B cell (primary cell): ENCODE measurements around the gene ZMIZ1. TPM values are rescaled to one million over a fixed set of nuclear protein-coding genes. Genes with fewer than 3 reads are reported as not detected.

Source experiments
- ATAC-seq: fragments of 200-7000 bp; cut with Tn5 transposase; one replicate; pipeline ENCODE4 v1.10.0; 2021; ENCODE audit warnings: low read depth, mild to moderate bottlenecking, moderate number of reproducible peaks, moderate library complexity
- CTCF ChIA-PET: fragments of 350-600 bp; sonication (Branson Sonifier 250); formaldehyde crosslinking; loops from one replicate; lab custom pipeline; 2021; ENCODE audit warnings: antibody characterized with exemption, inconsistent platforms; lab: Charles Lee
- POLR2A ChIA-PET: fragments of 350-600 bp; sonication (Branson Sonifier 250); formaldehyde crosslinking; loops from one replicate; lab custom pipeline; 2021; ENCODE audit warnings: antibody characterized with exemption; lab: Charles Lee
- DNase-seq: peaks from one replicate; pipeline ENCODE4 v3.0.0; 2013
- H2AFZ ChIP-seq: 2 replicates; pipeline ENCODE4 v1.6.1; 2012; ENCODE audit warnings: mild to moderate bottlenecking, low read depth, low read length; ENCODE audit not compliant: insufficient read depth, poor library complexity, severe bottlenecking
- H3K27ac ChIP-seq, 2 donors: 1 replicate in 1 of 2; 2 replicates in 1 of 2; pipeline ENCODE4 v1.5.1; 2012 to 2013; ENCODE audit warnings: low read length in 2 of 2, mild to moderate bottlenecking in 2 of 2, moderate library complexity in 1 of 2
- H3K27me3 ChIP-seq, 4 experiments: fragments of 200-600 bp in 1 of 4; sonication (generic) in 1 of 4; replicated peaks in 1 of 4; 1 replicate in 2 of 4; 2 replicates in 2 of 4; pipeline versions ENCODE4 v1.6.1 to v1.7.0; 2013 to 2016; ENCODE audit warnings: low read length in 3 of 4, mild to moderate bottlenecking in 2 of 4, mixed read lengths in 1 of 4, moderate library complexity in 1 of 4; ENCODE audit not compliant: insufficient read depth in 4 of 4, control insufficient read depth in 3 of 4; ENCODE audit errors: control extremely low read depth in 1 of 4
- H3K36me3 ChIP-seq, 2 experiments: replicated peaks in 1 of 2; 1 replicate in 1 of 2; 2 replicates in 1 of 2; pipeline versions ENCODE4 v1.6.1 to v1.7.1; 2013; ENCODE audit warnings: low read length in 1 of 2; ENCODE audit not compliant: insufficient read depth in 2 of 2, control insufficient read depth in 1 of 2; ENCODE audit errors: control extremely low read depth in 1 of 2, extremely low read depth in 1 of 2
- H3K4me1 ChIP-seq, 2 donors: fragments of 200-600 bp in 1 of 2; sonication (generic) in 1 of 2; 1 replicate in 1 of 2; 2 replicates in 1 of 2; pipeline versions ENCODE4 v1.5.1 to v1.6.1; 2013 to 2017; ENCODE audit warnings: low read length in 2 of 2; ENCODE audit not compliant: control insufficient read depth in 2 of 2, insufficient read depth in 2 of 2
- H3K4me2 ChIP-seq: replicated peaks from 2 replicates; pipeline ENCODE3; 2012; ENCODE audit warnings: mild to moderate bottlenecking, low read depth, low read length; ENCODE audit not compliant: poor library complexity, severe bottlenecking
- H3K4me3 ChIP-seq, 5 experiments: fragments of 200-600 bp in 1 of 5; sonication (generic) in 1 of 5; 1 replicate in 3 of 5; 2 replicates in 2 of 5; pipeline versions ENCODE4 v1.5.1 to v1.7.0; 2011 to 2016; ENCODE audit warnings: low read length in 4 of 5, mild to moderate bottlenecking in 4 of 5, low read depth in 2 of 5, control low read depth in 1 of 5, moderate library complexity in 1 of 5; ENCODE audit not compliant: insufficient read depth in 1 of 5; ENCODE audit errors: control extremely low read depth in 1 of 5, extremely low read depth in 1 of 5
- H3K79me2 ChIP-seq: fragments of 200-600 bp; sonication (generic); one replicate; pipeline ENCODE4 v1.6.0; 2016; ENCODE audit warnings: low read length; ENCODE audit not compliant: control insufficient read depth, insufficient read depth
- H3K9ac ChIP-seq: fragments of 200-600 bp; sonication (generic); 2 replicates; pipeline ENCODE4 v1.6.1; 2017; ENCODE audit warnings: mild to moderate bottlenecking, low read length, moderate library complexity
- H3K9me3 ChIP-seq, 3 donors: one replicate each; pipeline versions ENCODE4 v1.6.1 to v1.7.1; 2013; ENCODE audit warnings: low read length in 2 of 3; ENCODE audit not compliant: control insufficient read depth in 2 of 3, insufficient read depth in 1 of 3; ENCODE audit errors: control extremely low read depth in 1 of 3
- H4K20me1 ChIP-seq: 2 replicates; pipeline ENCODE4 v1.6.0; 2012; ENCODE audit warnings: mild to moderate bottlenecking, low read length; ENCODE audit not compliant: insufficient read depth, control insufficient read depth, poor library complexity, severe bottlenecking
- H3K27ac Mint-ChIP-seq: one replicate; pipeline ENCODE4 v1.8.0; 2021; ENCODE audit warnings: mixed read lengths
- H3K27me3 Mint-ChIP-seq: one replicate; pipeline ENCODE4 v1.8.0; 2021; ENCODE audit warnings: mixed read lengths
- H3K4me1 Mint-ChIP-seq: one replicate; pipeline ENCODE4 v1.8.0; 2021; ENCODE audit warnings: mixed read lengths
- H3K4me3 Mint-ChIP-seq: one replicate; pipeline ENCODE4 v1.8.0; 2021; ENCODE audit warnings: mixed read lengths
- H3K9me3 Mint-ChIP-seq: one replicate; pipeline ENCODE4 v1.8.0; 2022; ENCODE audit warnings: mixed read lengths; ENCODE audit not compliant: insufficient read depth
- EZH2 ChIP-seq: IDR thresholded peaks from 2 replicates; pipeline ENCODE4 v1.6.1; 2012; ENCODE audit warnings: borderline replicate concordance, low read depth, mild to moderate bottlenecking, moderate library complexity, low read length; ENCODE audit not compliant: insufficient read depth, poor library complexity, severe bottlenecking
- WGBS: methylation state at CpG from one replicate; pipeline ENCODE4 v1.1.5; 2013; ENCODE audit warnings: missing lambda C conversion rate; ENCODE audit not compliant: insufficient coverage; 5-methylcytosine and 5-hydroxymethylcytosine counted together
- intact Hi-C: fragments of 100-400 bp; cut with micrococcal nuclease; formaldehyde crosslinking; loops from one replicate; pipeline ENCODE4 v1.10.0; 2022
- polyA plus RNA-seq: library from polyadenylated mRNA; depleted of rRNA; stranded (reverse); fragments of >200 nt; gene quantifications from 2 replicates; pipeline ENCODE4 v1.2.3, GENCODE V29; 2012
- total RNA-seq, 2 donors: library from RNA; stranded (reverse); fragments of 120-200 nt in 1 of 2; gene quantifications; 1 replicate in 1 of 2; 2 replicates in 1 of 2; pipeline versions ENCODE4 v1.2.3 to v1.2.4, GENCODE V29; 2013 to 2022
- TF ChIP-seq, protein P1 (sequence below): fragments of 200-600 bp; IDR thresholded peaks from one replicate; pipeline ENCODE4 v1.8.0; 2022; ENCODE audit warnings: antibody characterized with exemption, mild to moderate bottlenecking

ZMIZ1 gene
- total and polyA plus RNA-seq, 2 donors (not counting 1 experiment from before 2014, with no cell fraction given), result 14.3 to 64.9 TPM

DNA sequence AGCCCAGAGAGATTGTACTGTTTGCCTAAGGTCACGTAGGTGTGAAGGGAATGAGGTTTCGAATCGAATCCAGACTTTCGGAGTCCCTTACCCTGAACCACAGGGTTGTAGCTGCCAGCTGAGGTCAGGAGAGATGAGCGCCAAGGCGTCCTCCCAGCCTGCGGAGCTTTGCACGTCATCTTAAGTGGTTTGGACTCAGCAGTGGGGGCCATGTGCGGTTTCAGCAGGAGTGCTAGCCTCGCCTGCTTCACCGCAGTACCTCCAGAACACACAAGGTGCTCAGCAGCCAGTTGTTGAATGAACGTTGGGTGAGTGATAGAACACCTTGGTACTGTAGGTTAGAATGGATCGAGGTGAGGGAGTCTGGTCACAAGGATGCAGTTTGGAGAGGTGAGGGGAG, 203.6 kb downstream of the ZMIZ1 start:
- Mint-ChIP-seq H3K9me3 (no peaks in the 10 kb centered on the region), H3K27ac (peak overlapping the region; percentile 56), H3K27me3 (no peaks in the 10 kb centered on the region), H3K4me3 (no peak overlapping the region), H3K4me1 (peaks cover 58% of the 10 kb centered on the region)
- ATAC-seq (no peak), DNase-seq (no peak)
- ChIA-PET CTCF (interaction anchor here (0.5 to 0.8 kb wide), 2 partner anchors 14 to 201 kb away, joined by 3 to 4 read pairs; no protein-coding TSS in a partner anchor), POLR2A (no interaction called here)
- intact Hi-C loops, result no loop called here
- 92% methylated on average over 13 of the region's 13 CpGs for WGBS
- H3K4me1 ChIP-seq, result peaks cover 27 to 52% of the 10 kb centered on the region in 2 donors
- no peak overlapping the region for H2AFZ ChIP-seq
- TF ChIP-seq, protein P1, sequence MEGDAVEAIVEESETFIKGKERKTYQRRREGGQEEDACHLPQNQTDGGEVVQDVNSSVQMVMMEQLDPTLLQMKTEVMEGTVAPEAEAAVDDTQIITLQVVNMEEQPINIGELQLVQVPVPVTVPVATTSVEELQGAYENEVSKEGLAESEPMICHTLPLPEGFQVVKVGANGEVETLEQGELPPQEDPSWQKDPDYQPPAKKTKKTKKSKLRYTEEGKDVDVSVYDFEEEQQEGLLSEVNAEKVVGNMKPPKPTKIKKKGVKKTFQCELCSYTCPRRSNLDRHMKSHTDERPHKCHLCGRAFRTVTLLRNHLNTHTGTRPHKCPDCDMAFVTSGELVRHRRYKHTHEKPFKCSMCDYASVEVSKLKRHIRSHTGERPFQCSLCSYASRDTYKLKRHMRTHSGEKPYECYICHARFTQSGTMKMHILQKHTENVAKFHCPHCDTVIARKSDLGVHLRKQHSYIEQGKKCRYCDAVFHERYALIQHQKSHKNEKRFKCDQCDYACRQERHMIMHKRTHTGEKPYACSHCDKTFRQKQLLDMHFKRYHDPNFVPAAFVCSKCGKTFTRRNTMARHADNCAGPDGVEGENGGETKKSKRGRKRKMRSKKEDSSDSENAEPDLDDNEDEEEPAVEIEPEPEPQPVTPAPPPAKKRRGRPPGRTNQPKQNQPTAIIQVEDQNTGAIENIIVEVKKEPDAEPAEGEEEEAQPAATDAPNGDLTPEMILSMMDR, result no peak
- no peak for TF ChIP-seq EZH2
- H3K4me3 ChIP-seq, result no peak overlapping the region
- H3K9ac ChIP-seq, result no peak overlapping the region
- no peak overlapping the region for H3K4me2 ChIP-seq
- peaks cover 0 to 9% of the 10 kb centered on the region in 2 experiments for H3K36me3 ChIP-seq
- no peaks in the 10 kb centered on the region for H3K9me3 ChIP-seq
- peaks cover 99% of the 10 kb centered on the region for H3K79me2 ChIP-seq
- no peaks in the 10 kb centered on the region for H3K27me3 ChIP-seq
- peaks cover 23% of the 10 kb centered on the region for H4K20me1 ChIP-seq
- no peak overlapping the region for H3K27ac ChIP-seq

DNA sequence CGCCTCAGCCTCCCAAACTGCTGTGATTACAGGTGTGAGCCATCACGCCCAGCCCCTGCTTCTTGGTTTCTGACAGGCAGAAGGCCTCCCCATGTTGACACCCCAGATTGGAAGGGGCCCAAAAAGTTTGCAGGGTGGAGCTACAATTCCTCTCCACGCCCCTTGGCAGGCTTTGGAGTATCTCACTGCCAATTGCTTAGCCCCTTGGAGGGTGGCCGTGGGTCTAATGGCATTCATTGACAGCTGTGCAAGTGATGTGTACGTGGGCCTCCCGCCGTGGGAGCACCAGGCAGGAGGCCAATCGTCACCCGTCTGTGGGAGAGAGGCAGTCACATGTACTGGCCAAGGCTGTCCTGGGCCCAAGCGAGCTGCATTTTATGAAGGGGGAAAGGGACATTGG, 204.8 kb downstream of the ZMIZ1 start:
- Mint-ChIP-seq H3K9me3 (no peaks in the 10 kb centered on the region), H3K4me3 (no peak overlapping the region), H3K27ac (no peak overlapping the region), H3K27me3 (no peaks in the 10 kb centered on the region), H3K4me1 (peaks cover 46% of the 10 kb centered on the region)
- ChIA-PET POLR2A (no interaction called here), CTCF (interaction anchor here (1.2 kb wide), 1 partner anchor 11 kb away, joined by 3 read pairs; no protein-coding TSS in a partner anchor)
- DNase-seq (no peak), ATAC-seq (no peak)
- Histone ChIP-seq H3K4me2 (no peak overlapping the region), H3K9me3 (no peaks in the 10 kb centered on the region), H3K4me1 (peaks cover 17 to 39% of the 10 kb centered on the region in 2 donors), H3K9ac (no peak overlapping the region), H3K36me3 (peaks cover 0 to 17% of the 10 kb centered on the region in 2 experiments), H4K20me1 (peaks cover 23% of the 10 kb centered on the region), H3K79me2 (peaks cover 93% of the 10 kb centered on the region), H2AFZ (no peak overlapping the region), H3K4me3 (no peak overlapping the region), H3K27me3 (no peaks in the 10 kb centered on the region), H3K27ac (no peak overlapping the region)
- TF ChIP-seq EZH2, result no peak
- TF ChIP-seq, protein P1, result no peak
- intact Hi-C loops, result no loop called here
- 91% methylated on average over 10 of the region's 10 CpGs for WGBS
